Measurements from ENCODE around the gene DFFA.

GRCh38 chr1:10480614-10481013 lies 8.3 kb upstream of the DFFA start:
- TF ChIP-seq, protein P1, sequence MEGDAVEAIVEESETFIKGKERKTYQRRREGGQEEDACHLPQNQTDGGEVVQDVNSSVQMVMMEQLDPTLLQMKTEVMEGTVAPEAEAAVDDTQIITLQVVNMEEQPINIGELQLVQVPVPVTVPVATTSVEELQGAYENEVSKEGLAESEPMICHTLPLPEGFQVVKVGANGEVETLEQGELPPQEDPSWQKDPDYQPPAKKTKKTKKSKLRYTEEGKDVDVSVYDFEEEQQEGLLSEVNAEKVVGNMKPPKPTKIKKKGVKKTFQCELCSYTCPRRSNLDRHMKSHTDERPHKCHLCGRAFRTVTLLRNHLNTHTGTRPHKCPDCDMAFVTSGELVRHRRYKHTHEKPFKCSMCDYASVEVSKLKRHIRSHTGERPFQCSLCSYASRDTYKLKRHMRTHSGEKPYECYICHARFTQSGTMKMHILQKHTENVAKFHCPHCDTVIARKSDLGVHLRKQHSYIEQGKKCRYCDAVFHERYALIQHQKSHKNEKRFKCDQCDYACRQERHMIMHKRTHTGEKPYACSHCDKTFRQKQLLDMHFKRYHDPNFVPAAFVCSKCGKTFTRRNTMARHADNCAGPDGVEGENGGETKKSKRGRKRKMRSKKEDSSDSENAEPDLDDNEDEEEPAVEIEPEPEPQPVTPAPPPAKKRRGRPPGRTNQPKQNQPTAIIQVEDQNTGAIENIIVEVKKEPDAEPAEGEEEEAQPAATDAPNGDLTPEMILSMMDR (IDR thresholded peaks at IDR 0.05) = no peak
- no peak for TF ChIP-seq POLR2A (IDR thresholded peaks at IDR 0.05)

Data from breast epithelium (tissue), 3 donors.